Heart left ventricle (tissue), 16 donors: ENCODE data around the gene RERG. TPM values are rescaled to one million over a fixed set of nuclear protein-coding genes. Genes with fewer than 3 reads are reported as not detected.

ENCODE experiments used
- ATAC-seq, 4 donors: fragments of 200-7000 bp; cut with Tn5 transposase; one replicate each; pipeline ENCODE4 v1.9.1; 2020 to 2022; ENCODE audit warnings: moderate library complexity in 4 of 4, mild to moderate bottlenecking in 3 of 4, moderate number of reproducible peaks in 1 of 4
- DNase-seq, 5 donors: peaks; one replicate each; pipeline ENCODE4 v3.0.0-alpha.2; 2020
- H3K27ac ChIP-seq, 12 donors: fragments of 200-600 bp; sonication (generic) in 4 of 12; one replicate each; pipeline versions ENCODE4 v1.5.0 to v1.8.0; 2016 to 2022; ENCODE audit warnings: mild to moderate bottlenecking in 2 of 12
- H3K27me3 ChIP-seq, 9 donors: fragments of 200-600 bp; sonication (generic) in 2 of 9; one replicate each; pipeline versions ENCODE4 v1.5.1 to v1.8.0; 2016 to 2022; ENCODE audit warnings: mild to moderate bottlenecking in 3 of 9
- H3K36me3 ChIP-seq, 9 donors: fragments of 200-600 bp; sonication (generic) in 2 of 9; one replicate each; pipeline versions ENCODE4 v1.5.0 to v1.8.0; 2018 to 2022; ENCODE audit warnings: mild to moderate bottlenecking in 2 of 9
- H3K4me1 ChIP-seq, 12 donors: fragments of 200-600 bp; sonication (generic) in 4 of 12; one replicate each; pipeline versions ENCODE4 v1.5.0 to v1.8.0; 2016 to 2022; ENCODE audit warnings: mild to moderate bottlenecking in 3 of 12
- H3K4me3 ChIP-seq, 12 donors: fragments of 200-600 bp; sonication (generic) in 4 of 12; one replicate each; pipeline versions ENCODE4 v1.5.0 to v1.8.0; 2017 to 2022; ENCODE audit warnings: mild to moderate bottlenecking in 9 of 12, moderate library complexity in 4 of 12
- H3K9me3 ChIP-seq, 12 donors: fragments of 200-600 bp; sonication (generic) in 4 of 12; one replicate each; pipeline versions ENCODE4 v1.5.0 to v1.8.0; 2016 to 2022; ENCODE audit warnings: mild to moderate bottlenecking in 1 of 12
- POLR2A ChIP-seq, 2 donors: fragments of 450-650 bp; IDR thresholded peaks; one replicate each; pipeline ENCODE4 v1.6.1; 2017; ENCODE audit warnings: antibody characterized with exemption in 2 of 2, mild to moderate bottlenecking in 2 of 2, moderate library complexity in 2 of 2
- WGBS, 4 donors: extraction: QIAGEN DNeasy Blood & Tissue Kit in 2 of 4; methylation state at CpG; one replicate each; pipeline versions ENCODE4 v1.1.5 to v1.1.7; 2013 to 2018; 5-methylcytosine and 5-hydroxymethylcytosine counted together
- intact Hi-C, 10 donors: fragments of 100-400 bp; cut with DNase I; formaldehyde crosslinking; loops; one replicate each; pipeline versions ENCODE4 v1.11.1 to v1.14.2; 2022
- polyA plus RNA-seq, 2 donors: library from polyadenylated mRNA; stranded (reverse); fragments of 200-250 nt; gene quantifications; one replicate each; pipeline ENCODE4 v1.2.3, GENCODE V29; 2013
- total RNA-seq, 9 donors: library from RNA; depleted of rRNA in 2 of 9; stranded (reverse); fragments of >200 nt in 2 of 9; fragmentation: NEBNext Ultra II Directional in 3 of 9; extraction: Animal tissue kit (Norgen Biotek cat#: 25700) in 3 of 9; gene quantifications; one replicate each; pipeline versions ENCODE4 v1.1.0 to v1.2.4, GENCODE V29; 2016 to 2023
- TF ChIP-seq, protein P1 (sequence below), 12 donors: fragments of 200-600 bp; sonication (generic) in 4 of 12; IDR thresholded peaks; one replicate each; pipeline versions ENCODE4 v1.5.0 to v1.8.0; 2018 to 2022; ENCODE audit warnings: antibody characterized with exemption in 12 of 12, mild to moderate bottlenecking in 5 of 12
- donor health status: ischemic (EF 13 %, LVEDD 7.1; RV severe dilation, severe dysfunction).
- donor health status: healthy with polysubstance abuse.
- donor health status: DM: no; HTN: yes; CAD: no.
- donor health status: DM: no; HTN: no; CAD: no.
- donor health status: ischemic (EF 25% LVEDD 6.9; RV normal size, moderate dysfunction).
- donor health status: ischemic (EF 25% LVEDD 5.7; RV mildly dilated, moderate dysfunction).
- donor health status: healthy.
- donor health status: DM: yes; HTN: yes; CAD: no.
- donor health status: ischemic (EF 35%, LVEDD 5.7; RV mildly dilated, moderate dysfunction).
- donor health status: nonischemic (EF 11% LVEDD 7.7; RV severe dilation, severe dysfunction).
- donor health status: DM: yes; HTN: yes; CAD: no.
- donor health status: PGD.
- donor health status: ischemic (EF 29% LVEDD 5.4; RV normal size, mild dysfunction).
- donor health status: nonischemic (EF 23%, LVEDD 6.1; RV moderate dilation, normal function).

RERG gene
- total and polyA plus RNA-seq, 11 donors: 2.9 to 17.7 (median 4.2) TPM

DNA sequence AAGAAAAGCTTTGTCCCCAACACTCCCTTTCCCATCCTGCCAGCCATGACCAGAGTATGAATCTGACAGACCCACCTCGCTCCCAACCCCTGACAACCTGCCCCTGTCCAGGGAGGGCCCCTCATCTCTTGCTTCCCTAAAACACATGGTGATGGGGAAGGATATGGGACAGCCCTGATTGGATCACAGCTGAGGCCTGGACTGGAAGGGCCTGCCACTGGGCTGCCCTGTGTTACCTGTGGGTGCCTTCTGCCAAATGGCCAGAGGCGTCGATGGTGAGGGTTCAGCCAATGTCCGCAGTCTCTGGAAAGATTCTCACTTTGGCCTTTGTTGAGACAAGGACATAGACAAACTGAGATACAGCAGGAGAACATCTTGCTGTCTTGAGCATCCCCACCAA, 13.3 kb upstream of the RERG start:
- no peak for DNase-seq
- H3K27me3 ChIP-seq: peaks cover 0 to 5% (median 0%) of the 10 kb centered on the region in 9 donors
- ATAC-seq: no peak
- no peak overlapping the region for H3K4me3 ChIP-seq
- H3K27ac ChIP-seq: no peak overlapping the region
- TF ChIP-seq, protein P1, sequence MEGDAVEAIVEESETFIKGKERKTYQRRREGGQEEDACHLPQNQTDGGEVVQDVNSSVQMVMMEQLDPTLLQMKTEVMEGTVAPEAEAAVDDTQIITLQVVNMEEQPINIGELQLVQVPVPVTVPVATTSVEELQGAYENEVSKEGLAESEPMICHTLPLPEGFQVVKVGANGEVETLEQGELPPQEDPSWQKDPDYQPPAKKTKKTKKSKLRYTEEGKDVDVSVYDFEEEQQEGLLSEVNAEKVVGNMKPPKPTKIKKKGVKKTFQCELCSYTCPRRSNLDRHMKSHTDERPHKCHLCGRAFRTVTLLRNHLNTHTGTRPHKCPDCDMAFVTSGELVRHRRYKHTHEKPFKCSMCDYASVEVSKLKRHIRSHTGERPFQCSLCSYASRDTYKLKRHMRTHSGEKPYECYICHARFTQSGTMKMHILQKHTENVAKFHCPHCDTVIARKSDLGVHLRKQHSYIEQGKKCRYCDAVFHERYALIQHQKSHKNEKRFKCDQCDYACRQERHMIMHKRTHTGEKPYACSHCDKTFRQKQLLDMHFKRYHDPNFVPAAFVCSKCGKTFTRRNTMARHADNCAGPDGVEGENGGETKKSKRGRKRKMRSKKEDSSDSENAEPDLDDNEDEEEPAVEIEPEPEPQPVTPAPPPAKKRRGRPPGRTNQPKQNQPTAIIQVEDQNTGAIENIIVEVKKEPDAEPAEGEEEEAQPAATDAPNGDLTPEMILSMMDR (IDR thresholded peaks at IDR 0.05): no peak
- no peak for TF ChIP-seq POLR2A (IDR thresholded peaks at IDR 0.05)
- H3K4me1 ChIP-seq: no peaks in the 10 kb centered on the region
- H3K36me3 ChIP-seq: no peaks in the 10 kb centered on the region
- H3K9me3 ChIP-seq: no peaks in the 10 kb centered on the region
- intact Hi-C loops: no loop called here
- WGBS, 4 donors: 71 to 95% (median 87%) methylated on average over 3 to 4 of the region's 4 CpGs

DNA sequence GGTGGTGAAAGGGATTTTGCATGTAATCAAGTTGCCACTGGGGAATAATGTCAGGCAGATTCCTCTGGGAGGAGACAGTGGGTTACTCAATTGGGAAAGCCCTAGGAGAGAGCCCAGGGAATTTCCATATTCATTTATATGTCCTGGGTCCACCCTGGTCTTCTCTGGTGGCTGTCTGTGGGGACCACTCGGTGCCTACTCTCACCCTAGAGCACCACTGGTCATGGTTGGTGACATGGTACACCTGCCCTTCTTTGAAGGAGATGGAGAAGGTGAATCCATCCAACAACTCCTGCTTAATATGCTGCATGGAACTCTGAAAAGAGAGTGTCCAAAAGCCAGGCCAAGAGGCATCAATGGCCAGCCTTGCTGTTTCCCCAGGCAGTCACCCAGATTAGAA, 12.8 kb upstream of the RERG start:
- H3K9me3 ChIP-seq: no peaks in the 10 kb centered on the region
- DNase-seq (no peak), ATAC-seq (no peak)
- intact Hi-C loops: no loop called here
- no peak overlapping the region for H3K4me3 ChIP-seq
- no peaks in the 10 kb centered on the region for H3K4me1 ChIP-seq
- no peaks in the 10 kb centered on the region for H3K36me3 ChIP-seq
- H3K27ac ChIP-seq: no peak overlapping the region
- TF ChIP-seq, protein P1 (IDR thresholded peaks at IDR 0.05): no peak
- TF ChIP-seq POLR2A (IDR thresholded peaks at IDR 0.05): no peak
- WGBS, 4 donors: 48 to 70% (median 61%) methylated on average over 1 of the region's 1 CpG
- H3K27me3 ChIP-seq: peaks cover 0 to 5% (median 0%) of the 10 kb centered on the region in 9 donors

DNA sequence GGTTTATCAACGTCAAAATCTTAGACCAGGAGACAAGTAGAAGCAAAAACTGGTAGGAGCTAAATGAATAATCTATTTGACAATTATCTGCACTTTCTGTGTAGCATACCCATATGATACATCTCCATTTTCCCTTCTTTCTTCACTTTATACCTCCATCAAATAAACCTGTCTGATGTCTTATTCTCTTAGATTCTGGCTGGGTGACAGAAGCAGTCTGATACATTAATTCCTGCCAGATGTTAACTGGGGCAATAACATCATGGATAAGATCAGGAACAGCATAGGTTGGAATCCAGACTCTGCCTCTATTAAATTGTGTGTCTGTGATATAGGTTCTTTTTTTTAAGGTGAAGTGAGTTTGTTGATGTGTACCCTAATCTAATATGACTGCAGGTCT, 11.7 kb upstream of the RERG start:
- intact Hi-C loops: no loop called here
- WGBS, 4 donors: 14 to 43% (median 30%) methylated on average over 1 of the region's 1 CpG
- TF ChIP-seq POLR2A (IDR thresholded peaks at IDR 0.05): no peak
- TF ChIP-seq, protein P1 (IDR thresholded peaks at IDR 0.05): no peak

DNA sequence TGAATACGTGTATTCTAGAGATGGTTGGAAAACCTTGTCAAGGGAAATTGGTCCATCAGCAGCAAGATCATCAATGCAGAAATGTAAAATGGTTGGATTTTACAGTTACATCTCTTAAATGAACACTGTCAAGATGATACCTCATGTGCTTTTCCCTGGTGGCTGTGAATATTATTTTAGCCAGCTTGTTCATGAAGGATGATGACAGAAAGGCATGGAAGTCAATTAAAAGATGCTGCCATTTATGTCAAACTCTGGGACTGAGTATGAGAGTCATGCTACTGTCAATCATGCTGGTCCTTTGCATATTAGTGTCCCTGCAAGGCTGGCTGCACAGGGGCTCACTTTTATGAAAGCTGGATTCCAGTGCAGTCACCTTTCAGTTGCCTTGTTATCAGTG, 10.3 kb upstream of the RERG start:
- ATAC-seq (no peak), DNase-seq (no peak)
- no peaks in the 10 kb centered on the region for H3K36me3 ChIP-seq
- TF ChIP-seq, protein P1 (IDR thresholded peaks at IDR 0.05): no peak
- TF ChIP-seq POLR2A (IDR thresholded peaks at IDR 0.05): no peak
- H3K9me3 ChIP-seq: no peaks in the 10 kb centered on the region
- peaks cover 0 to 10% (median 0%) of the 10 kb centered on the region in 9 donors for H3K27me3 ChIP-seq
- H3K4me3 ChIP-seq: no peak overlapping the region
- intact Hi-C loops: no loop called here
- no peak overlapping the region for H3K27ac ChIP-seq
- WGBS, 4 donors: 69 to 83% (median 82%) methylated on average over 1 of the region's 1 CpG
- H3K4me1 ChIP-seq: peaks cover 0 to 8% (median 0%) of the 10 kb centered on the region in 12 donors

More for the DNA sequence above, 11.7 kb upstream of the RERG start:
- no peaks in the 10 kb centered on the region for H3K36me3 ChIP-seq
- DNase-seq (no peak), ATAC-seq (no peak)
- no peak overlapping the region for H3K27ac ChIP-seq
- H3K9me3 ChIP-seq: no peaks in the 10 kb centered on the region
- peaks cover 0 to 10% (median 0%) of the 10 kb centered on the region in 9 donors for H3K27me3 ChIP-seq
- no peaks in the 10 kb centered on the region for H3K4me1 ChIP-seq
- H3K4me3 ChIP-seq: no peak overlapping the region
